HG02759 (cell line): Measurements from ENCODE around the gene SAMD9L.
"Not testable (repeated sequence)": the region's sequence is repeated elsewhere in the genome, so short reads cannot be mapped to it uniquely, and the experiment has no call there.

ENCODE experiments used
- ATAC-seq: cut with Tn5 transposase; IDR thresholded peaks from one replicate; pipeline ENCODE4 v1.9.1; 2021; ENCODE audit warnings: mild to moderate bottlenecking, moderate library complexity; ENCODE audit not compliant: unreplicated experiment

Gene SAMD9L

GRCh38 chr7:93146472-93147141 is 1.6 kb downstream of the SAMD9L start:
- ATAC-seq: peak; percentile 41

GRCh38 chr7:93146036-93146435 is 2.1 kb downstream of the SAMD9L start:
- ATAC-seq: no peak

GRCh38 chr7:93145354-93145753 is 2.8 kb downstream of the SAMD9L start:
- no peak for ATAC-seq

- no peak for ATAC-seq
Measured at GRCh38 chr7:93142127-93142526, 6.1 kb downstream of the SAMD9L start.

GRCh38 chr7:93140582-93141191 is 7.5 kb downstream of the SAMD9L start:
- no peak for ATAC-seq

- no peak for ATAC-seq
Measured at GRCh38 chr7:93138576-93138975, 9.6 kb downstream of the SAMD9L start.

- no peak for ATAC-seq
Measured at GRCh38 chr7:93133005-93133404, 15.2 kb downstream of the SAMD9L start.

GRCh38 chr7:93132216-93132615 is 16.0 kb downstream of the SAMD9L start:
- no peak for ATAC-seq

- not testable (repeated sequence) for ATAC-seq
Measured at GRCh38 chr7:93126954-93127353, 21.2 kb downstream of the SAMD9L start.

- ATAC-seq: not testable (repeated sequence)
Measured at GRCh38 chr7:93123532-93123931, 24.7 kb downstream of the SAMD9L start.

- ATAC-seq: no peak
Measured at GRCh38 chr7:93120592-93121549, 27.3 kb downstream of the SAMD9L start.

- ATAC-seq: no peak
Measured at GRCh38 chr7:93119191-93119905, 28.8 kb downstream of the SAMD9L start.

- peak; percentile 99 for ATAC-seq
Measured at GRCh38 chr7:93117852-93118530, 30.2 kb downstream of the SAMD9L start, which contains the start of gene SAMD9. SAMD9 (minus strand) TSS chr7:93117979; CDS start chr7:93106097, 11,882 bp downstream.

- no peak for ATAC-seq
Measured at GRCh38 chr7:93117327-93117726, 30.9 kb downstream of the SAMD9L start.

GRCh38 chr7:93115796-93116195 is 32.4 kb downstream of the SAMD9L start:
- no peak for ATAC-seq

- no peak for ATAC-seq
Measured at GRCh38 chr7:93108003-93108402, 40.2 kb downstream of the SAMD9L start.

- no peak for ATAC-seq
Measured at GRCh38 chr7:93097388-93097787, 50.8 kb downstream of the SAMD9L start.

- peak; percentile 64 for ATAC-seq
Measured at GRCh38 chr7:93092757-93093370, 55.3 kb downstream of the SAMD9L start.
